ENCODE results near the gene ZFPL1. TPM values are rescaled to one million over a fixed set of nuclear protein-coding genes. Genes with fewer than 3 reads are reported as not detected.
"Not testable (repeated sequence)": the region's sequence is repeated elsewhere in the genome, so short reads cannot be mapped to it uniquely, and the experiment has no call there.

Gene ZFPL1
- total RNA-seq, 4 donors from 2014 or later = 24.0 to 52.2 (median 32.2) TPM

DNA sequence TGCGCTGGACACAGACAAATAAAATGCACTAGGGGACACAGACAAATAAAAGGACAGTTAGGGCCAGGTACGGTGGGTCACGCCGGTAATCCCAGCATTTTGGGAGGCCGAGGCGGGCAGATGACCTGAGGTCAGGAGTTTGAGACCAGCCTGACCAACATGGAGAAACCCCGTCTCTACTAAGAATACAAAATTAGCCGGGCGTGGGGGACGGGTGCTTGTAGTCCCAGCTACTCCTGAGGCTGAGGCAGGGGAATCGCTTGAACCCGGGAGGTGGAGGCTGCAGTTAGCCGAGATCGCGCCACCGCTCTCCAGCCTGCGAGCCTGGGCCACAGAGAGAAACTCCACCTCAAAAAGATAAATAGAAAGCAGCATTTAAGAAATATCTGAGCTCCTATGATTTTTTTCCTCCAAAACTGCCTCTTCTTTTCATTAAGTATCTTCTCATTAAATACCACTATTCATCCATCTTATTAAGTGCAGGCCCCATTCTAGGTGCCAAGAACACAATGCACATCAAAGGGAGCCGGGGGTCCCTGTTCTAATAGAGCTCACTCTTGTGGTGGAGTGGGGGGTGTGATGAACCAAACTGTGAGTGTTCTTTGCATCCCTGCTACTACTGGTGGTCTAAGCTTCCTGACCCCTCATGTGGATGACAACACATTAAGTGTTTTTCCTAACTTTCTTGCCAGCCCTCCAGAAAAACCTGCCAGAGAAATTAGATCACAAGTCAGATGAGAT is 34.2 kb downstream of the ZFPL1 start:
- H3K27me3 ChIP-seq = no peaks in the 10 kb centered on the region
- no peak for TF ChIP-seq POLR2A (IDR thresholded peaks at IDR 0.05)
- TF ChIP-seq, protein P1, sequence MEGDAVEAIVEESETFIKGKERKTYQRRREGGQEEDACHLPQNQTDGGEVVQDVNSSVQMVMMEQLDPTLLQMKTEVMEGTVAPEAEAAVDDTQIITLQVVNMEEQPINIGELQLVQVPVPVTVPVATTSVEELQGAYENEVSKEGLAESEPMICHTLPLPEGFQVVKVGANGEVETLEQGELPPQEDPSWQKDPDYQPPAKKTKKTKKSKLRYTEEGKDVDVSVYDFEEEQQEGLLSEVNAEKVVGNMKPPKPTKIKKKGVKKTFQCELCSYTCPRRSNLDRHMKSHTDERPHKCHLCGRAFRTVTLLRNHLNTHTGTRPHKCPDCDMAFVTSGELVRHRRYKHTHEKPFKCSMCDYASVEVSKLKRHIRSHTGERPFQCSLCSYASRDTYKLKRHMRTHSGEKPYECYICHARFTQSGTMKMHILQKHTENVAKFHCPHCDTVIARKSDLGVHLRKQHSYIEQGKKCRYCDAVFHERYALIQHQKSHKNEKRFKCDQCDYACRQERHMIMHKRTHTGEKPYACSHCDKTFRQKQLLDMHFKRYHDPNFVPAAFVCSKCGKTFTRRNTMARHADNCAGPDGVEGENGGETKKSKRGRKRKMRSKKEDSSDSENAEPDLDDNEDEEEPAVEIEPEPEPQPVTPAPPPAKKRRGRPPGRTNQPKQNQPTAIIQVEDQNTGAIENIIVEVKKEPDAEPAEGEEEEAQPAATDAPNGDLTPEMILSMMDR (IDR thresholded peaks at IDR 0.05) = no peak
- peak overlapping the region; percentile 16 to 98 (median 84) for H3K27ac ChIP-seq
- H3K4me3 ChIP-seq = peak overlapping the region in 1 of 4 donors; percentile 74
- WGBS, 2 donors = 75 to 80% methylated on average over 17 to 18 of the region's 18 CpGs
- intact Hi-C loops (cut with DNase I) = no loop called here
- no peak for DNase-seq
- H3K36me3 ChIP-seq = peaks cover 5 to 49% (median 14%) of the 10 kb centered on the region in 3 donors
- no peaks in the 10 kb centered on the region for H3K9me3 ChIP-seq
- H3K4me1 ChIP-seq = peaks cover 28 to 75% (median 31%) of the 10 kb centered on the region in 3 donors

DNA sequence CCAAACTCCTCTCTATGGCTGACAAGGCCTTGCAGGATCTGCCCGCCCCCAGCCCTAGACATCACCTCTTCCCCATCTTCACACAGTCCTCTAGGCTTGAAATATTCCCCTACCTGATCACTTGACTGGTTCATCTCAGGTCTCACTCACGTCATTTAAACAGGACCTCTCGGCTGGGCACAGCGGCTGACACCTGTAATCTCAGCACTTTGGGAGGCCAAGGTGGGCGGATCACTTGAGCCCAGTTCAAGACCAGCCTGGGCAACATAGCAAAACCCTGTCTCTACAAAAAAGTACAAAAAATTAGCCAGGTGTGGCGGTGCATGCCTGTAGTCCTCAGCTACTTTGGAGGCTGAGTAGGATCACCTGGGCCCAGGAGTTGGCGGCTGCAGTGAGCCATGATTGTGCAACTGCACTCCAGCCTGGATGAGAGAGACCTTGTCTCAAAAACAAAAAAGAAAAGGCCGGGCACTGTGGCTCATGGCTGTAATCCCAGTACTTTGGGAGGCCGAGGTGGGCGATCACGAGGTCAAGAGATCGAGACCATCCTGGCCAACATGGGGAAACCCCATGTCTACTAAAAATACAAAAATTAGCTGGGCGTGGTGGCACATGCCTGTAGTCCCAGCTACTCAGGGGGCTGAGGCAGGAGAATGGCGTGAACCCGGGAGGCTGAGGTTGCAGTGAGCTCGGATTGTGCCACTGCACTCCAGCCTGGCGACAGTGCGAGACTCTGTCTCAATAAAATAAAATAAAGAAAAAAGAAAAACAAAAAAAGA is 35.1 kb downstream of the ZFPL1 start:
- Histone ChIP-seq H3K27ac (peak overlapping the region in 3 of 4 donors; percentile 90 to 98 (median 98)), H3K36me3 (peaks cover 5 to 53% (median 14%) of the 10 kb centered on the region in 3 donors), H3K4me1 (peaks cover 24 to 75% (median 30%) of the 10 kb centered on the region in 3 donors)
- H3K27me3 ChIP-seq; H3K4me3 ChIP-seq; intact Hi-C loops (cut with DNase I); H3K9me3 ChIP-seq; DNase-seq: not testable (repeated sequence)
- WGBS, 2 donors = 85 to 87% methylated on average over 13 to 18 of the region's 18 CpGs

DNA sequence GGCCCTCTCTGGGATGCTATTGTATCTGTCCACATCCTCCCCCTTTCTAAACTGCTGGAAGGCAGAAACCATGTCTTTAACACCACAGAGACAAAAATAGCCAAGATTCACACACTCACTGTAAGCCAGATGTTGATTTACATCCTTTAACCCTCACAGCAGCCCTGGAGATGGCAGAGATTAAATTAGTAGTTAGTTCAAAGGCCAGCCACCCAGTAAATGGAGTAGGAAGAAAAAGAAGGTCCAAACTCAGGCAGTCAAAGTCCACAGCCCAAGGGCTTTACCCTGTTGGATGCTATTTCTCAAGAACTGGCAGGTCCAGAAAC is 35.6 kb downstream of the ZFPL1 start:
- Histone ChIP-seq H3K36me3 (peaks cover 5 to 58% (median 17%) of the 10 kb centered on the region in 3 donors), H3K9me3 (no peaks in the 10 kb centered on the region), H3K27me3 (no peaks in the 10 kb centered on the region), H3K4me3 (no peak overlapping the region), H3K27ac (peak overlapping the region in 2 of 4 donors; percentile 98), H3K4me1 (peaks cover 24 to 78% (median 30%) of the 10 kb centered on the region in 3 donors)
- DNase-seq = no peak
- TF ChIP-seq, protein P1 (IDR thresholded peaks at IDR 0.05) = no peak
- TF ChIP-seq POLR2A (IDR thresholded peaks at IDR 0.05) = no peak
- intact Hi-C loops (cut with DNase I) = no loop called here

DNA sequence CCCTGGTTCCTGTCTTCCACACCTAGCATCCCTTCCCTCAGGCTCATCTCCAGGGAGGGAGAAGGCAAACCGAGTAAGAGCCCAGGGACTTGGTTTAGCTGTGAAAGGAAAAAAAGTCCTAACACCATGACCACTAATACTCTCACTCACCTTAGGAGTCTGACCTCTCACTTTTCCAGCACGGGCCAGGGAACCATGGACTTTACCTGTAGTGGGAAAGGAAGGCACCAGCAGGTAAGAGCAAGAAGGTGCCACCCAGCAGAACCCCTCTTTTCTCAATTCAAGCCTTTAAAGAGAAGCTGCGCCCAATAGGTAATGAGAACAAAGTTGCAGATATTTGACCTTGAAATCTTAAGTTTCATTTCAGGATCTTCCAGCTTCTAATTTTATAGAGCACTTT is 36.8 kb downstream of the ZFPL1 start:
- 69 to 77% methylated on average over 3 of the region's 3 CpGs for WGBS, 2 donors
- H3K4me3 ChIP-seq = peak overlapping the region; percentile 68 to 90 (median 84)

DNA sequence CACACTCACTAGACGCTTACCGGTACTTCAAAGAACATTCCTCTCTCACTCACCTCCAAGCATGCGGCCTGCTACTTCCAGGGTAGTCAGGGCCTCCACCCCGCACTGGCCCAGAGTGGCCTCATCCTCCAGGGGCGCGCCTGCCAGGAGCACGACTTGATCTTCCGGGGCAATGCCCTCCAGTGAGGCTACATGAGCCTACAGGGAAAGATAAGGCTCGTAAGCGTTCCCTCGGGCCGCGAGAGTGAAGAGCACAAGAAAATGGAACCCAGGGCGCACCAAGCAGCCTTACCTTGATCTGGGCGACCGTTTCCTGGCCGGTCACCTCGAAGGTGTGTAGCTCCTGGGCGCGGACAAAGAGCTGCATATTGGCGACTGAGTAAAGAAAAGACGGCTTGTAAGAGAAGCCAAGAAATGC is 37.4 kb downstream of the ZFPL1 start:
- TF ChIP-seq, protein P1 (IDR thresholded peaks at IDR 0.05) = no peak
- TF ChIP-seq POLR2A (IDR thresholded peaks at IDR 0.05) = no peak
- H3K9me3 ChIP-seq = no peaks in the 10 kb centered on the region
- WGBS, 2 donors = 1 to 4% methylated on average over 18 to 19 of the region's 22 CpGs
- no peak for DNase-seq
- H3K27ac ChIP-seq = peak overlapping the region; percentile 96 to 98 (median 97)
- intact Hi-C loops (cut with DNase I) = loop anchor here (10.0 kb wide), 1 partner anchor 53 kb away; the partner anchor contains the start of gene SPDYC
- peaks cover 15 to 69% (median 24%) of the 10 kb centered on the region in 3 donors for H3K4me1 ChIP-seq
- H3K27me3 ChIP-seq = no peaks in the 10 kb centered on the region
- H3K36me3 ChIP-seq = peaks cover 15 to 63% (median 36%) of the 10 kb centered on the region in 3 donors
- H3K4me3 ChIP-seq = peak overlapping the region; percentile 68 to 90 (median 84)

More for the DNA sequence above, 36.8 kb downstream of the ZFPL1 start:
- intact Hi-C loops (cut with DNase I) = loop anchor here (10.0 kb wide), 1 partner anchor 54 kb away; the partner anchor contains the start of gene SPDYC
- peak overlapping the region; percentile 96 to 98 (median 97) for H3K27ac ChIP-seq
- peaks cover 21 to 75% (median 30%) of the 10 kb centered on the region in 3 donors for H3K4me1 ChIP-seq
- TF ChIP-seq, protein P1 (IDR thresholded peaks at IDR 0.05) = no peak
- no peaks in the 10 kb centered on the region for H3K9me3 ChIP-seq
- H3K36me3 ChIP-seq = peaks cover 9 to 59% (median 29%) of the 10 kb centered on the region in 3 donors
- no peaks in the 10 kb centered on the region for H3K27me3 ChIP-seq
- no peak for DNase-seq
